ENCODE measurements around the gene SOD2. TPM values are rescaled to one million over a fixed set of nuclear protein-coding genes. Genes with fewer than 3 reads are reported as not detected.

The SOD2 gene
- total and polyA plus RNA-seq, 2 of the 13 experiments (the other 11 are each of a cell fraction or from before 2014, with no cell fraction given): 304 to 309 TPM

- TF ChIP-seq CBX5 (CRISPR knock-in tag; IDR thresholded peaks at IDR 0.05; ENCODE audit: borderline replicate concordance) (peak; percentile 42; the same call in 1 of the 2 replicates), SRSF9 (IDR thresholded peaks at IDR 0.05; ENCODE audit: borderline replicate concordance, insufficient read depth, low read depth, low read length, poor library complexity, severe bottlenecking) (no peak), CEBPG (CRISPR knock-in tag; IDR thresholded peaks at IDR 0.05) (peak; percentile 47; the same call in 1 of the 2 replicates), KLF6 (CRISPR knock-in tag; IDR thresholded peaks at IDR 0.05) (peak; percentile 83), GABPA (IDR thresholded peaks at IDR 0.05; ENCODE audit: low read depth, low read length) (no peak), GABPA (CRISPR knock-in tag; IDR thresholded peaks at IDR 0.05; ENCODE audit: low read depth) (0 out of 2 replicates have a peak, but pooled peaks have one; percentile 11), NFYC (CRISPR knock-in tag; IDR thresholded peaks at IDR 0.05) (no peak; the same call in none of the 2 replicates), ZFP41 (CRISPR knock-in tag; IDR thresholded peaks at IDR 0.05; ENCODE audit: borderline replicate concordance) (no peak), PHF5A (CRISPR knock-in tag; IDR thresholded peaks at IDR 0.05; ENCODE audit: low read depth, unreplicated experiment) (peak; percentile 62), GABPB1 (CRISPR knock-in tag; IDR thresholded peaks at IDR 0.05) (peak; percentile 86; the same call in 1 of the 2 replicates), ZNF878 (CRISPR knock-in tag; IDR thresholded peaks at IDR 0.05) (peak; percentile 90), HNRNPK (IDR thresholded peaks at IDR 0.05; ENCODE audit: low read depth, low read length, poor library complexity, severe bottlenecking) (peak; percentile 88), IRF1 (CRISPR knock-in tag; IDR thresholded peaks at IDR 0.05; ENCODE audit: low read depth) (no peak), ZNF251 (CRISPR knock-in tag; IDR thresholded peaks at IDR 0.05) (0 out of 2 replicates have a peak, but pooled peaks have one; percentile 51), PCBP1 (IDR thresholded peaks at IDR 0.05; ENCODE audit: borderline replicate concordance, low read depth, low read length) (0 out of 2 replicates have a peak, but pooled peaks have one; percentile 65), MEIS1 (CRISPR knock-in tag; IDR thresholded peaks at IDR 0.05; ENCODE audit: borderline replicate concordance) (peak; percentile 57; the same call in 1 of the 2 replicates), PPARG (CRISPR knock-in tag; conservative IDR thresholded peaks at IDR 0.05) (peak; percentile 58; the same call in 1 of the 2 replicates), MBD4 (IDR thresholded peaks at IDR 0.05; ENCODE audit: borderline replicate concordance, low read length) (no peak), ZNF597 (CRISPR knock-in tag; IDR thresholded peaks at IDR 0.05) (no peak), MYPOP (CRISPR knock-in tag; IDR thresholded peaks at IDR 0.05) (peak; percentile 88), TERF1 (CRISPR knock-in tag; IDR thresholded peaks at IDR 0.05) (0 out of 2 replicates have a peak, but pooled peaks have one; percentile 29), NCOR1 (IDR thresholded peaks at IDR 0.05; ENCODE audit: borderline replicate concordance, low read length) (no peak; the same call in 1 of the 2 replicates), KLF11 (CRISPR knock-in tag; IDR thresholded peaks at IDR 0.05) (peak; percentile 92), WIZ (CRISPR knock-in tag; IDR thresholded peaks at IDR 0.05) (peak; percentile 75), NBN (conservative IDR thresholded peaks at IDR 0.05) (no peak), ZMAT3 (CRISPR knock-in tag; conservative IDR thresholded peaks at IDR 0.05) (peak; percentile 84; the same call in 1 of the 2 replicates), ZSCAN12 (CRISPR knock-in tag; IDR thresholded peaks at IDR 0.05) (0 out of 2 replicates have a peak, but pooled peaks have one; percentile 85)
Observed at GRCh38 chr6:159693128-159693893, at the start of gene SOD2 (continued).
